PC-3 (cell line): Measurements from ENCODE around the gene TP53BP1. TPM values are rescaled to one million over a fixed set of nuclear protein-coding genes. Genes with fewer than 3 reads are reported as not detected.

ENCODE experiments used
- ATAC-seq: fragments of 200-7000 bp; cut with Tn5 transposase; 2 replicates; pipeline ENCODE4 v1.9.1; 2020; ENCODE audit warnings: mild to moderate bottlenecking, moderate library complexity
- Bru-seq: library from RNA; stranded (reverse); fragments of 400-500 nt; gene quantifications from one replicate; lab custom pipeline; 2021; lab: Mats Ljungman, UMichigan
- BruChase-seq, 2 experiments: library from RNA; stranded (reverse); fragments of 400-500 nt; gene quantifications; one replicate each; lab custom pipeline; 2021; lab: Mats Ljungman, UMichigan
- BruUV-seq: library from RNA; stranded (reverse); fragments of 400-500 nt; replicated peaks from 2 replicates; lab custom pipeline; 2021; lab: Mats Ljungman, UMichigan
- CTCF ChIA-PET: fragments of 300-600 bp; sonication (Branson Sonifier 250); formaldehyde crosslinking; loops from one replicate; lab custom pipeline; 2022; ENCODE audit warnings: antibody characterized with exemption; lab: Charles Lee
- POLR2A ChIA-PET: fragments of 300-600 bp; sonication (Branson Sonifier 250); formaldehyde crosslinking; loops from one replicate; lab custom pipeline; 2022; ENCODE audit warnings: antibody characterized with exemption; ENCODE audit not compliant: unreplicated experiment; lab: Charles Lee
- DNase-seq: peaks from one replicate; pipeline ENCODE4 v3.0.0-alpha.2; 2015
- H2AFZ ChIP-seq: fragments of 300-600 bp; sonication (generic); 2 replicates; pipeline ENCODE4 v1.6.0; 2016; ENCODE audit warnings: antibody characterized with exemption, low read length
- H3F3A ChIP-seq: fragments of 300-600 bp; sonication (generic); one replicate; pipeline ENCODE4 v1.6.0; 2017; ENCODE audit warnings: antibody characterized with exemption, low read length, control low read depth, mild to moderate bottlenecking; ENCODE audit not compliant: unreplicated experiment
- H3K27ac ChIP-seq: fragments of 300-600 bp; sonication (generic); 2 replicates; pipeline ENCODE4 v1.5.1; 2016; ENCODE audit warnings: mild to moderate bottlenecking, low read length
- H3K27me3 ChIP-seq: fragments of 300-600 bp; sonication (generic); 2 replicates; pipeline ENCODE4 v1.6.1; 2016; ENCODE audit warnings: low read length, mixed read lengths
- H3K36me3 ChIP-seq: fragments of 300-600 bp; sonication (generic); 2 replicates; pipeline ENCODE4 v1.6.1; 2016; ENCODE audit warnings: low read depth, mixed run types, low read length, mixed read lengths
- H3K4me1 ChIP-seq: fragments of 300-600 bp; sonication (generic); 2 replicates; pipeline ENCODE4 v1.5.1; 2016; ENCODE audit warnings: low read length; ENCODE audit not compliant: insufficient read depth
- H3K4me2 ChIP-seq: fragments of 300-600 bp; sonication (generic); 2 replicates; pipeline ENCODE4 v1.6.0; 2016; ENCODE audit warnings: low read length
- H3K4me3 ChIP-seq: fragments of 300-600 bp; sonication (generic); 2 replicates; pipeline ENCODE4 v1.5.1; 2016; ENCODE audit warnings: mild to moderate bottlenecking, low read length, mixed read lengths
- H3K79me2 ChIP-seq: fragments of 300-600 bp; sonication (generic); 2 replicates; pipeline ENCODE4 v1.6.1; 2017; ENCODE audit warnings: low read length, mixed read lengths
- H3K9ac ChIP-seq: fragments of 300-600 bp; sonication (generic); 2 replicates; pipeline ENCODE4 v1.6.0; 2016; ENCODE audit warnings: mild to moderate bottlenecking, low read length
- H3K9me2 ChIP-seq: fragments of 300-600 bp; sonication (generic); replicated peaks from 2 replicates; pipeline ENCODE4 v1.6.1; 2016; ENCODE audit warnings: mixed run types, low read length, mixed read lengths
- H3K9me3 ChIP-seq: fragments of 300-600 bp; sonication (generic); 2 replicates; pipeline ENCODE4 v1.6.1; 2016; ENCODE audit warnings: low read length, mixed read lengths
- H4K20me1 ChIP-seq: fragments of 300-600 bp; sonication (generic); 2 replicates; pipeline ENCODE4 v1.6.1; 2016; ENCODE audit warnings: low read length, mixed read lengths
- CTCF ChIP-seq: fragments of 300-600 bp; sonication (generic); conservative IDR thresholded peaks from 2 replicates; pipeline ENCODE4 v1.5.1; 2017; ENCODE audit warnings: antibody characterized with exemption, low read depth, mild to moderate bottlenecking, low read length
- EZH2 ChIP-seq: fragments of 300-600 bp; sonication (generic); IDR thresholded peaks from one replicate; pipeline ENCODE4 v1.6.1; 2017; ENCODE audit warnings: antibody characterized with exemption, mild to moderate bottlenecking, low read length; ENCODE audit not compliant: unreplicated experiment
- EZH2phosphoT487 ChIP-seq: fragments of 300-600 bp; sonication (generic); IDR thresholded peaks from 2 replicates; pipeline ENCODE4 v1.6.1; 2018; ENCODE audit warnings: mild to moderate bottlenecking, antibody characterized with exemption, low read length, borderline replicate concordance
- intact Hi-C: fragments of 100-400 bp; cut with micrococcal nuclease; formaldehyde crosslinking; loops from 2 replicates; pipeline ENCODE4 v1.9.0; 2023
- long read RNA-seq: library from polyadenylated mRNA; unstranded; transcript quantifications from one replicate; pipeline ENCODE4 v2.0.0, GENCODE V29; 2021; ENCODE audit not compliant: unreplicated experiment
- total RNA-seq: library from RNA; depleted of rRNA; stranded (reverse); fragments of >200 nt; gene quantifications from 2 replicates; pipeline ENCODE4 v1.2.3, GENCODE V29; 2014; rRNA removed

TP53BP1 gene
- total RNA-seq, result 51.8 and 55.7 TPM in 2 replicates
- Bru-seq, nascent RNA, result percentile 84 among the genes with signal in this experiment
- BruChase-seq, experiment 1, labeled RNA remaining after a 6-hour chase, result percentile 85 among the genes with signal in this experiment
- BruChase-seq, experiment 2, labeled RNA remaining after a 2-hour chase, result percentile 84 among the genes with signal in this experiment
- long read RNA-seq, full-length matches to known transcripts, result 28 of 90 reads
- long read RNA-seq, partial matches to known transcripts, result 39 of 90 reads
- long read RNA-seq, other reads (novel, unspliced or antisense), result 23 of 90 reads

GRCh38 chr15:43492673-43493601 lies at the start of gene TP53BP1:
Gene TP53BP1, minus strand, starts transcription at chr15:43493156. Its CDS starts 113 bp downstream, at chr15:43493043.
- Histone ChIP-seq H3K36me3 (peaks cover 9% of the 10 kb centered on the region; the same call in 1 of the 2 replicates), H3K4me1 (peaks cover 9% of the 10 kb centered on the region), H3K9me2 (no peaks in the 10 kb centered on the region), H3K9me3 (no peaks in the 10 kb centered on the region), H2AFZ (peak within 1 kb of the TSS; percentile 100), H3K4me3 (peak within 1 kb of the TSS; percentile 99), H3K4me2 (peak within 1 kb of the TSS; percentile 95), H3K27me3 (no peaks in the 10 kb centered on the region), H3K9ac (peak within 1 kb of the TSS; percentile 84), H3F3A (no peaks in the 10 kb centered on the region), H3K79me2 (peaks cover 15% of the 10 kb centered on the region), H3K27ac (peak within 1 kb of the TSS; percentile 21; the same call in 1 of the 2 replicates), H4K20me1 (no peaks in the 10 kb centered on the region)
- no TSS peak for BruUV-seq
- ChIA-PET POLR2A (interaction anchor here (0.6 kb wide), 2 partner anchors 14 to 444 kb away, joined by 3 to 7 read pairs; no protein-coding TSS in a partner anchor), CTCF (interaction anchor here (0.8 kb wide), 1 partner anchor 17 kb away, joined by 6 read pairs; no protein-coding TSS in a partner anchor)
- intact Hi-C loops, result no loop called here
- ATAC-seq (peak; percentile 100), DNase-seq (peak; percentile 94)
- TF ChIP-seq CTCF (no peak), EZH2phosphoT487 (no peak), EZH2 (no peak)

- POLR2A ChIA-PET, result no interaction called here
- CTCF ChIA-PET, result no interaction called here
- ATAC-seq, result no peak
- no peaks in the 10 kb centered on the region for H3K4me1 ChIP-seq
- H3K9ac ChIP-seq, result no peak overlapping the region
- no peak overlapping the region for H3K27ac ChIP-seq
- no peak overlapping the region for H3K4me2 ChIP-seq
- H3K79me2 ChIP-seq, result no peaks in the 10 kb centered on the region
- BruUV-seq, result no TSS peak
- no peaks in the 10 kb centered on the region for H3K9me2 ChIP-seq
- no peaks in the 10 kb centered on the region for H3K9me3 ChIP-seq
- TF ChIP-seq EZH2phosphoT487 (no peak), EZH2 (no peak), CTCF (no peak)
- no peaks in the 10 kb centered on the region for H3K27me3 ChIP-seq
- no peak for DNase-seq
- H3K36me3 ChIP-seq, result no peaks in the 10 kb centered on the region; the same call in 1 of the 2 replicates
- H3F3A ChIP-seq, result no peaks in the 10 kb centered on the region
- no peaks in the 10 kb centered on the region for H4K20me1 ChIP-seq
- H3K4me3 ChIP-seq, result no peak overlapping the region
- intact Hi-C loops, result no loop called here
- no peak overlapping the region for H2AFZ ChIP-seq
Observed at GRCh38 chr15:43541785-43542184, 48.8 kb upstream of the TP53BP1 start.
